ENCODE data around the gene DOCK3. TPM values are rescaled to one million over a fixed set of nuclear protein-coding genes. Genes with fewer than 3 reads are reported as not detected.

DOCK3 gene
- total RNA-seq, 1 experiment from 2014 or later = 0.15 TPM

GRCh38 chr3:50806031-50806430, 131.3 kb downstream of the DOCK3 start:
- no peaks in the 10 kb centered on the region for H3K79me2 ChIP-seq (ENCODE audit: low read length)
- peaks cover 17% of the 10 kb centered on the region; the same call in 1 of the 2 replicates for H3K9me3 ChIP-seq (ENCODE audit: low read length)
- H3F3A ChIP-seq (ENCODE audit: low read length, unreplicated experiment) = no peaks in the 10 kb centered on the region
- no peaks in the 10 kb centered on the region for H3K9me2 ChIP-seq (replicated peaks; ENCODE audit: low read length)
- intact Hi-C loops (cut with micrococcal nuclease) = loop anchor here (5.0 kb wide), 1 partner anchor 566 kb away; no protein-coding TSS in a partner anchor
- no peak overlapping the region for H3K27ac ChIP-seq (ENCODE audit: low read length)
- H3K36me3 ChIP-seq (ENCODE audit: low read depth, low read length) = no peaks in the 10 kb centered on the region
- DNase-seq (peak; percentile 5), ATAC-seq (no peak)
- H3K4me3 ChIP-seq (ENCODE audit: low read length) = no peak overlapping the region
- BruUV-seq (replicated peaks) = no TSS peak
- H3K9ac ChIP-seq (ENCODE audit: low read length) = no peak overlapping the region
- H3K27me3 ChIP-seq (ENCODE audit: low read length) = no peaks in the 10 kb centered on the region
- H3K4me1 ChIP-seq (ENCODE audit: insufficient read depth, low read length) = peaks cover 11% of the 10 kb centered on the region
- no peak overlapping the region for H2AFZ ChIP-seq (ENCODE audit: low read length)
- POLR2A ChIA-PET (ENCODE audit: unreplicated experiment) = no interaction called here
- H4K20me1 ChIP-seq (ENCODE audit: low read length) = no peaks in the 10 kb centered on the region
- no peak overlapping the region for H3K4me2 ChIP-seq (ENCODE audit: low read length)
- CTCF ChIA-PET = no interaction called here
- no peak for TF ChIP-seq CTCF (conservative IDR thresholded peaks at IDR 0.05; ENCODE audit: low read depth, low read length)
- TF ChIP-seq EZH2 (IDR thresholded peaks at IDR 0.05; ENCODE audit: low read length, unreplicated experiment) = no peak
- no peak for TF ChIP-seq EZH2phosphoT487 (IDR thresholded peaks at IDR 0.05; ENCODE audit: borderline replicate concordance, low read length)

DNA sequence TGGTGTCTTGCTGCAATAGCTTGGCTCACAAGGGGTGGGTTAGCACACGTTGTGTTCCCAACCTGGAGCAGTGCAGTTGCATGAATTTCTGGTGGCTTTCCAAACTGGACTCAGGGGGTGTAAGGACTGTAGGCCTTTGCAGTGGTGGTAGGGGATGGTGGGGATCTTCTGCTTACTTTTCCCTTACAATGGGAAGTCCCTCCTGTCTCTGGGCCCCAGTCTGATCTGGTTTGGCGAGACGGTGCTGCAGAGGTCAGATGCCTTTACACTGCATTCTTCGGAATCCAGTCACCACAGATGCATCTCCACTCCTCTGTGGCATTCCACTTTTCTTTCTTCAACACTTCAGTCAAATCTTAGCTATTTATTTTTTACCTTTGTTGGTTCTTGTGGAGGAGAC, 132.1 kb downstream of the DOCK3 start:
- Histone ChIP-seq H3K9me2 (replicated peaks; ENCODE audit: low read length) (no peaks in the 10 kb centered on the region), H3K79me2 (ENCODE audit: low read length) (no peaks in the 10 kb centered on the region), H3K4me1 (ENCODE audit: insufficient read depth, low read length) (peaks cover 11% of the 10 kb centered on the region), H3K9me3 (ENCODE audit: low read length) (peaks cover 9% of the 10 kb centered on the region; the same call in 1 of the 2 replicates), H2AFZ (ENCODE audit: low read length) (peak overlapping the region; percentile 21), H3K36me3 (ENCODE audit: low read depth, low read length) (no peaks in the 10 kb centered on the region), H3K4me3 (ENCODE audit: low read length) (no peak overlapping the region), H3K4me2 (ENCODE audit: low read length) (peak overlapping the region; percentile 26; the same call in 1 of the 2 replicates), H3F3A (ENCODE audit: low read length, unreplicated experiment) (no peaks in the 10 kb centered on the region), H3K27ac (ENCODE audit: low read length) (no peak overlapping the region), H3K27me3 (ENCODE audit: low read length) (no peaks in the 10 kb centered on the region), H4K20me1 (ENCODE audit: low read length) (no peaks in the 10 kb centered on the region), H3K9ac (ENCODE audit: low read length) (no peak overlapping the region)
- ChIA-PET POLR2A (ENCODE audit: unreplicated experiment) (no interaction called here), CTCF (no interaction called here)
- BruUV-seq (replicated peaks) = no TSS peak
- ATAC-seq (peak; percentile 69), DNase-seq (peak; percentile 66)
- TF ChIP-seq CTCF (conservative IDR thresholded peaks at IDR 0.05; ENCODE audit: low read depth, low read length) (no peak), EZH2 (IDR thresholded peaks at IDR 0.05; ENCODE audit: low read length, unreplicated experiment) (no peak), EZH2phosphoT487 (IDR thresholded peaks at IDR 0.05; ENCODE audit: borderline replicate concordance, low read length) (no peak)
- intact Hi-C loops (cut with micrococcal nuclease) = loop anchor here (5.0 kb wide), 1 partner anchor 565 kb away; no protein-coding TSS in a partner anchor

DNA sequence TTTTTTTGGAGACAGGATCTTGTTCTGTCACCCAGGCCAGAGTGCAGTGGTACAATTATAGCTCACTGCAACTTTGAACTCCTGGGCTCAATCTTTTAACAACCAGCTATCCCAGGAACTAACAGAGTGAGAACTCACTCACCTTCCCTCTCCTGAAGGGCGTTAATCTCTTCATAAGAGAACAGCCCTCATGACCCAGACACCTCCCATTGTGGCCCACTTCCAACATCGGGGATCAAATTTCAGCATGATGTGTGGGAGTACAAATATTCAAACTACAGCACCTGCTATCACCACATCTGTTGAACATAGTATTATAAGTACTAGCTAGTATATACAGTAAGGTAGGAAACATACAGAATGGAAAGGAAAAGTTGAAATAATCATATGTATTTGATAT, 132.5 kb downstream of the DOCK3 start:
- Histone ChIP-seq H3K27ac (ENCODE audit: low read length) (no peak overlapping the region), H3K9me3 (ENCODE audit: low read length) (peaks cover 5% of the 10 kb centered on the region; the same call in 1 of the 2 replicates), H3K79me2 (ENCODE audit: low read length) (no peaks in the 10 kb centered on the region), H2AFZ (ENCODE audit: low read length) (peak overlapping the region; percentile 21), H3K4me2 (ENCODE audit: low read length) (peak overlapping the region; percentile 26; the same call in 1 of the 2 replicates), H3K4me3 (ENCODE audit: low read length) (no peak overlapping the region), H3K4me1 (ENCODE audit: insufficient read depth, low read length) (peaks cover 11% of the 10 kb centered on the region), H4K20me1 (ENCODE audit: low read length) (no peaks in the 10 kb centered on the region), H3F3A (ENCODE audit: low read length, unreplicated experiment) (no peaks in the 10 kb centered on the region), H3K9me2 (replicated peaks; ENCODE audit: low read length) (no peaks in the 10 kb centered on the region), H3K36me3 (ENCODE audit: low read depth, low read length) (no peaks in the 10 kb centered on the region), H3K9ac (ENCODE audit: low read length) (no peak overlapping the region), H3K27me3 (ENCODE audit: low read length) (no peaks in the 10 kb centered on the region)
- no TSS peak for BruUV-seq (replicated peaks)
- intact Hi-C loops (cut with micrococcal nuclease) = loop anchor here (5.0 kb wide), 1 partner anchor 565 kb away; no protein-coding TSS in a partner anchor
- POLR2A ChIA-PET (ENCODE audit: unreplicated experiment) = no interaction called here
- CTCF ChIA-PET = no interaction called here
- DNase-seq = peak; percentile 46
- ATAC-seq = no peak; the same call in 1 of the 2 replicates
- TF ChIP-seq CTCF (conservative IDR thresholded peaks at IDR 0.05; ENCODE audit: low read depth, low read length) = no peak
- TF ChIP-seq EZH2phosphoT487 (IDR thresholded peaks at IDR 0.05; ENCODE audit: borderline replicate concordance, low read length) = no peak
- no peak for TF ChIP-seq EZH2 (IDR thresholded peaks at IDR 0.05; ENCODE audit: low read length, unreplicated experiment)

Measured in PC-3 (cell line).